ENCODE data around the gene ZNF804B.
"Not testable (repeated sequence)": the region's sequence is repeated elsewhere in the genome, so short reads cannot be mapped to it uniquely, and the experiment has no call there.

The ZNF804B gene

GRCh38 chr7:89145801-89146200 lies 386.3 kb downstream of the ZNF804B start:
- H3K36me3 Mint-ChIP-seq = no peaks in the 10 kb centered on the region
- no peak overlapping the region for H3K4me3 Mint-ChIP-seq
- no peaks in the 10 kb centered on the region for H3K9me3 Mint-ChIP-seq (ENCODE audit: low read depth)
- H3K27ac Mint-ChIP-seq = no peak overlapping the region
- H3K27me3 Mint-ChIP-seq = no peaks in the 10 kb centered on the region
- no peaks in the 10 kb centered on the region for H3K4me1 Mint-ChIP-seq (ENCODE audit: low read depth)

- no peaks in the 10 kb centered on the region for H3K36me3 Mint-ChIP-seq
- H3K4me3 Mint-ChIP-seq = no peak overlapping the region
- H3K27ac Mint-ChIP-seq = no peak overlapping the region
- no peaks in the 10 kb centered on the region for H3K9me3 Mint-ChIP-seq (ENCODE audit: low read depth)
- peaks cover 2% of the 10 kb centered on the region for H3K27me3 Mint-ChIP-seq
- no peaks in the 10 kb centered on the region for H3K4me1 Mint-ChIP-seq (ENCODE audit: low read depth)
Observed at GRCh38 chr7:89160107-89160506, 400.6 kb downstream of the ZNF804B start.

- Mint-ChIP-seq H3K4me1 (ENCODE audit: low read depth) (no peaks in the 10 kb centered on the region), H3K36me3 (no peaks in the 10 kb centered on the region), H3K4me3 (no peak overlapping the region), H3K27ac (no peak overlapping the region), H3K9me3 (ENCODE audit: low read depth) (no peaks in the 10 kb centered on the region), H3K27me3 (peaks cover 3% of the 10 kb centered on the region)
Observed at GRCh38 chr7:89165421-89165820, 405.9 kb downstream of the ZNF804B start.

GRCh38 chr7:89170628-89171027 lies 411.1 kb downstream of the ZNF804B start:
- Mint-ChIP-seq H3K4me3 (no peak overlapping the region), H3K9me3 (ENCODE audit: low read depth) (peaks cover 4% of the 10 kb centered on the region), H3K4me1 (ENCODE audit: low read depth) (no peaks in the 10 kb centered on the region), H3K36me3 (no peaks in the 10 kb centered on the region), H3K27ac (no peak overlapping the region), H3K27me3 (peaks cover 1% of the 10 kb centered on the region)

- H3K36me3 Mint-ChIP-seq = no peaks in the 10 kb centered on the region
- H3K4me1 Mint-ChIP-seq (ENCODE audit: low read depth) = no peaks in the 10 kb centered on the region
- H3K27me3 Mint-ChIP-seq = no peaks in the 10 kb centered on the region
- peaks cover 5% of the 10 kb centered on the region for H3K9me3 Mint-ChIP-seq (ENCODE audit: low read depth)
- H3K27ac Mint-ChIP-seq = no peak overlapping the region
- no peak overlapping the region for H3K4me3 Mint-ChIP-seq
Observed at GRCh38 chr7:89182116-89182515, 422.6 kb downstream of the ZNF804B start.

GRCh38 chr7:89183712-89184111 lies 424.2 kb downstream of the ZNF804B start:
- H3K36me3 Mint-ChIP-seq = no peaks in the 10 kb centered on the region
- H3K9me3 Mint-ChIP-seq (ENCODE audit: low read depth) = peaks cover 5% of the 10 kb centered on the region

GRCh38 chr7:89200758-89201157 lies 441.3 kb downstream of the ZNF804B start:
- Mint-ChIP-seq H3K27me3 (no peaks in the 10 kb centered on the region), H3K9me3 (ENCODE audit: low read depth) (no peaks in the 10 kb centered on the region), H3K36me3 (no peaks in the 10 kb centered on the region), H3K27ac (no peak overlapping the region), H3K4me3 (no peak overlapping the region), H3K4me1 (ENCODE audit: low read depth) (no peaks in the 10 kb centered on the region)

More at GRCh38 chr7:89183712-89184111, 424.2 kb downstream of the ZNF804B start:
- Mint-ChIP-seq H3K27me3 (no peaks in the 10 kb centered on the region), H3K27ac (no peak overlapping the region), H3K4me3 (no peak overlapping the region), H3K4me1 (ENCODE audit: low read depth) (no peaks in the 10 kb centered on the region)

- H3K27me3 Mint-ChIP-seq = no peaks in the 10 kb centered on the region
- H3K27ac Mint-ChIP-seq = no peak overlapping the region
- no peak overlapping the region for H3K4me3 Mint-ChIP-seq
- no peaks in the 10 kb centered on the region for H3K9me3 Mint-ChIP-seq (ENCODE audit: low read depth)
- no peaks in the 10 kb centered on the region for H3K36me3 Mint-ChIP-seq
- no peaks in the 10 kb centered on the region for H3K4me1 Mint-ChIP-seq (ENCODE audit: low read depth)
Observed at GRCh38 chr7:89223900-89224395, 464.4 kb downstream of the ZNF804B start.

GRCh38 chr7:89228688-89229171 lies 469.2 kb downstream of the ZNF804B start:
- H3K27me3 Mint-ChIP-seq = not testable (repeated sequence)

GRCh38 chr7:89238156-89238555 lies 478.7 kb downstream of the ZNF804B start:
- H3K36me3 Mint-ChIP-seq = no peaks in the 10 kb centered on the region
- no peaks in the 10 kb centered on the region for H3K9me3 Mint-ChIP-seq (ENCODE audit: low read depth)
- H3K4me3 Mint-ChIP-seq = no peak overlapping the region
- H3K4me1 Mint-ChIP-seq (ENCODE audit: low read depth) = peaks cover 4% of the 10 kb centered on the region
- no peaks in the 10 kb centered on the region for H3K27me3 Mint-ChIP-seq
- H3K27ac Mint-ChIP-seq = no peak overlapping the region

More at GRCh38 chr7:89228688-89229171, 469.2 kb downstream of the ZNF804B start:
- not testable (repeated sequence) for H3K9me3 Mint-ChIP-seq (ENCODE audit: low read depth); H3K4me1 Mint-ChIP-seq (ENCODE audit: low read depth); H3K4me3 Mint-ChIP-seq; H3K36me3 Mint-ChIP-seq; H3K27ac Mint-ChIP-seq

GRCh38 chr7:89246196-89246595 lies 486.7 kb downstream of the ZNF804B start:
- H3K36me3 Mint-ChIP-seq = no peaks in the 10 kb centered on the region
- peaks cover 4% of the 10 kb centered on the region for H3K27me3 Mint-ChIP-seq
- H3K4me3 Mint-ChIP-seq = no peak overlapping the region
- no peaks in the 10 kb centered on the region for H3K4me1 Mint-ChIP-seq (ENCODE audit: low read depth)
- H3K27ac Mint-ChIP-seq = no peak overlapping the region
- no peaks in the 10 kb centered on the region for H3K9me3 Mint-ChIP-seq (ENCODE audit: low read depth)

GRCh38 chr7:89247207-89247606 lies 487.7 kb downstream of the ZNF804B start:
- Mint-ChIP-seq H3K4me1 (ENCODE audit: low read depth) (no peaks in the 10 kb centered on the region), H3K9me3 (ENCODE audit: low read depth) (no peaks in the 10 kb centered on the region), H3K27ac (no peak overlapping the region), H3K4me3 (no peak overlapping the region), H3K27me3 (peaks cover 4% of the 10 kb centered on the region), H3K36me3 (no peaks in the 10 kb centered on the region)

- H3K4me3 Mint-ChIP-seq = no peak overlapping the region
- peaks cover 13% of the 10 kb centered on the region for H3K4me1 Mint-ChIP-seq (ENCODE audit: low read depth)
- peaks cover 3% of the 10 kb centered on the region for H3K27me3 Mint-ChIP-seq
- no peaks in the 10 kb centered on the region for H3K36me3 Mint-ChIP-seq
- no peak overlapping the region for H3K27ac Mint-ChIP-seq
- H3K9me3 Mint-ChIP-seq (ENCODE audit: low read depth) = no peaks in the 10 kb centered on the region
Observed at GRCh38 chr7:89259085-89259484, 499.6 kb downstream of the ZNF804B start.

GRCh38 chr7:89264126-89264525 lies 504.6 kb downstream of the ZNF804B start:
- H3K9me3 Mint-ChIP-seq (ENCODE audit: low read depth) = no peaks in the 10 kb centered on the region
- peaks cover 6% of the 10 kb centered on the region for H3K27me3 Mint-ChIP-seq
- no peaks in the 10 kb centered on the region for H3K36me3 Mint-ChIP-seq
- H3K27ac Mint-ChIP-seq = no peak overlapping the region
- H3K4me1 Mint-ChIP-seq (ENCODE audit: low read depth) = peaks cover 3% of the 10 kb centered on the region
- no peak overlapping the region for H3K4me3 Mint-ChIP-seq

- Mint-ChIP-seq H3K4me3 (no peak overlapping the region), H3K27me3 (peaks cover 6% of the 10 kb centered on the region), H3K4me1 (ENCODE audit: low read depth) (no peaks in the 10 kb centered on the region), H3K36me3 (no peaks in the 10 kb centered on the region), H3K9me3 (ENCODE audit: low read depth) (no peaks in the 10 kb centered on the region), H3K27ac (no peak overlapping the region)
Observed at GRCh38 chr7:89265631-89266030, 506.1 kb downstream of the ZNF804B start.

GRCh38 chr7:89283302-89283701 lies 523.8 kb downstream of the ZNF804B start:
- Mint-ChIP-seq H3K4me3 (no peak overlapping the region), H3K36me3 (no peaks in the 10 kb centered on the region), H3K27ac (no peak overlapping the region), H3K27me3 (peaks cover 3% of the 10 kb centered on the region), H3K9me3 (ENCODE audit: low read depth) (no peaks in the 10 kb centered on the region), H3K4me1 (ENCODE audit: low read depth) (no peaks in the 10 kb centered on the region)
